IMR-90 (cell line): ENCODE results near the gene NECAB2. TPM values are rescaled to one million over a fixed set of nuclear protein-coding genes. Genes with fewer than 3 reads are reported as not detected.

ENCODE experiments used
- ATAC-seq: fragments of 200-7000 bp; cut with Tn5 transposase; 2 replicates; pipeline ENCODE4 v1.9.1; 2020; ENCODE audit warnings: low read depth, mild to moderate bottlenecking, moderate library complexity
- BruUV-seq: library from RNA; stranded (reverse); fragments of 400-500 nt; replicated peaks from 2 replicates; lab custom pipeline; 2021; lab: Mats Ljungman, UMichigan
- CTCF ChIA-PET: fragments of 300-600 bp; formaldehyde crosslinking; extraction: SDS; loops from one replicate; lab custom pipeline; 2021; ENCODE audit warnings: antibody characterized with exemption; lab: Yijun Ruan, JAX
- POLR2A ChIA-PET: fragments of 300-600 bp; sonication (Branson Sonifier 250); formaldehyde crosslinking; loops from one replicate; lab custom pipeline; 2022; ENCODE audit warnings: antibody characterized with exemption; ENCODE audit not compliant: unreplicated experiment; lab: Charles Lee
- DNase-seq: peaks from one replicate; pipeline ENCODE4 v3.0.0; 2013
- H2AFZ ChIP-seq: replicated peaks from 2 replicates; pipeline ENCODE3; 2013; ENCODE audit warnings: low read length, mild to moderate bottlenecking; ENCODE audit not compliant: poor library complexity
- H2AK5ac ChIP-seq: 2 replicates; pipeline ENCODE4 v1.6.1; 2013; ENCODE audit warnings: low read depth, low read length, inconsistent platforms
- H2AK9ac ChIP-seq: replicated peaks from 2 replicates; pipeline ENCODE3; 2013; ENCODE audit warnings: mild to moderate bottlenecking, low read depth, low read length, moderate library complexity; ENCODE audit not compliant: poor library complexity
- H2BK120ac ChIP-seq: 2 replicates; pipeline ENCODE4 v1.6.1; 2013; ENCODE audit warnings: low read depth, low read length, inconsistent platforms
- H2BK15ac ChIP-seq: 3 replicates; pipeline ENCODE4 v1.6.1; 2013; ENCODE audit warnings: low read depth, low read length, inconsistent platforms
- H2BK20ac ChIP-seq: 2 replicates; pipeline ENCODE4 v1.6.1; 2013; ENCODE audit warnings: low read depth, mild to moderate bottlenecking, inconsistent platforms, low read length, moderate library complexity
- H2BK5ac ChIP-seq: 2 replicates; pipeline ENCODE4 v1.6.1; 2013; ENCODE audit warnings: mild to moderate bottlenecking, low read depth, low read length, inconsistent platforms; ENCODE audit not compliant: poor library complexity, severe bottlenecking
- H3K14ac ChIP-seq: replicated peaks from 2 replicates; pipeline ENCODE4 v1.6.1; 2013; ENCODE audit warnings: low read depth, low read length, inconsistent platforms
- H3K18ac ChIP-seq: 2 replicates; pipeline ENCODE4 v1.6.1; 2013; ENCODE audit warnings: low read depth, low read length, control low read depth
- H3K23ac ChIP-seq: 2 replicates; pipeline ENCODE4 v1.6.1; 2013; ENCODE audit warnings: low read depth, low read length, inconsistent platforms
- H3K27ac ChIP-seq: 2 replicates; pipeline ENCODE4 v1.5.1; 2013; ENCODE audit warnings: mild to moderate bottlenecking, control low read depth, low read length; ENCODE audit not compliant: insufficient read depth
- H3K27me3 ChIP-seq: 2 replicates; pipeline ENCODE4 v1.6.1; 2013; ENCODE audit warnings: low read length; ENCODE audit not compliant: control insufficient read depth, insufficient read depth
- H3K36me3 ChIP-seq: 2 replicates; pipeline ENCODE4 v1.6.1; 2013; ENCODE audit warnings: low read length, mixed read lengths; ENCODE audit not compliant: control insufficient read depth, insufficient read depth
- H3K4ac ChIP-seq: 2 replicates; pipeline ENCODE4 v1.6.1; 2013; ENCODE audit warnings: low read depth, low read length, inconsistent platforms
- H3K4me1 ChIP-seq: 2 replicates; pipeline ENCODE4 v1.6.1; 2013; ENCODE audit warnings: low read length, mixed read lengths; ENCODE audit not compliant: control insufficient read depth, insufficient read depth
- H3K4me2 ChIP-seq: 2 replicates; pipeline ENCODE4 v1.6.1; 2013; ENCODE audit warnings: low read depth, mild to moderate bottlenecking, control low read depth, low read length, moderate library complexity
- H3K4me3 ChIP-seq: 2 replicates; pipeline ENCODE4 v1.5.1; 2013; ENCODE audit warnings: low read depth, mild to moderate bottlenecking, control low read depth, low read length, moderate library complexity; ENCODE audit not compliant: insufficient read depth
- H3K56ac ChIP-seq: 2 replicates; pipeline ENCODE4 v1.6.1; 2013; ENCODE audit warnings: low read length, inconsistent platforms; ENCODE audit not compliant: insufficient read depth; ENCODE audit errors: extremely low read depth
- H3K79me1 ChIP-seq, 2 experiments: 2 replicates each; pipeline ENCODE4 v1.6.1; 2013; ENCODE audit warnings: low read length in 2 of 2, inconsistent platforms in 1 of 2, low read depth in 1 of 2
- H3K9ac ChIP-seq: 2 replicates; pipeline ENCODE4 v1.6.1; 2013; ENCODE audit warnings: low read depth, low read length, control low read depth
- H3K9me1 ChIP-seq: 2 replicates; pipeline ENCODE4 v1.6.1; 2013; ENCODE audit warnings: low read length, inconsistent platforms; ENCODE audit not compliant: insufficient read depth
- H3K9me3 ChIP-seq: 2 replicates; pipeline ENCODE4 v1.6.1; 2013; ENCODE audit warnings: low read length; ENCODE audit not compliant: control insufficient read depth, insufficient read depth
- H4K20me1 ChIP-seq: 2 replicates; pipeline ENCODE4 v1.6.1; 2013; ENCODE audit warnings: low read length, inconsistent platforms; ENCODE audit not compliant: insufficient read depth
- H4K5ac ChIP-seq: 2 replicates; pipeline ENCODE4 v1.6.1; 2013; ENCODE audit warnings: mild to moderate bottlenecking, low read depth, low read length, control low read depth
- H4K8ac ChIP-seq, 2 experiments: 2 replicates each; pipeline ENCODE4 v1.6.1; 2013; ENCODE audit warnings: low read depth in 2 of 2, low read length in 2 of 2, control low read depth in 1 of 2, inconsistent platforms in 1 of 2
- H4K91ac ChIP-seq: 2 replicates; pipeline ENCODE4 v1.6.1; 2013; ENCODE audit warnings: low read depth, low read length, inconsistent platforms; ENCODE audit not compliant: insufficient read depth
- BHLHE40 ChIP-seq: fragments of 150-350 bp; IDR thresholded peaks from 2 replicates; pipeline ENCODE4 v1.6.1; 2016; ENCODE audit warnings: mild to moderate bottlenecking, low read depth, low read length
- CEBPB ChIP-seq: IDR thresholded peaks from 2 replicates; pipeline ENCODE4 v1.6.1; 2012; ENCODE audit warnings: low read depth, low read length, improper control_type of control experiment
- CHD1 ChIP-seq: IDR thresholded peaks from 2 replicates; pipeline ENCODE4 v1.6.1; 2012; ENCODE audit warnings: low read depth, low read length, improper control_type of control experiment
- FOS ChIP-seq: fragments of 150-350 bp; IDR thresholded peaks from 2 replicates; pipeline ENCODE4 v1.6.1; 2016; ENCODE audit warnings: low read depth, low read length
- MAFK ChIP-seq: IDR thresholded peaks from 2 replicates; pipeline ENCODE4 v1.6.1; 2012; ENCODE audit warnings: low read depth, low read length, improper control_type of control experiment
- MAZ ChIP-seq: IDR thresholded peaks from 2 replicates; pipeline ENCODE4 v1.6.1; 2012; ENCODE audit warnings: low read depth, mild to moderate bottlenecking, low read length, improper control_type of control experiment, moderate library complexity, borderline replicate concordance
- MXI1 ChIP-seq: IDR thresholded peaks from 2 replicates; pipeline ENCODE4 v1.6.1; 2012; ENCODE audit warnings: low read depth, mild to moderate bottlenecking, low read length, moderate library complexity, borderline replicate concordance
- NFE2L2 ChIP-seq: fragments of 150-350 bp; IDR thresholded peaks from 2 replicates; pipeline ENCODE4 v1.6.1; 2016; ENCODE audit warnings: low read depth, mild to moderate bottlenecking, low read length
- POLR2A ChIP-seq: IDR thresholded peaks from 2 replicates; pipeline ENCODE4 v1.6.1; 2012; ENCODE audit warnings: mild to moderate bottlenecking, low read depth, low read length
- RAD21 ChIP-seq: IDR thresholded peaks from 2 replicates; pipeline ENCODE4 v1.6.1; 2012; ENCODE audit warnings: low read length, improper control_type of control experiment
- RCOR1 ChIP-seq: IDR thresholded peaks from 2 replicates; pipeline ENCODE4 v1.6.1; 2012; ENCODE audit warnings: mild to moderate bottlenecking, low read length, improper control_type of control experiment; ENCODE audit not compliant: insufficient replicate concordance
- RFX5 ChIP-seq: IDR thresholded peaks from 2 replicates; pipeline ENCODE4 v1.8.0; 2012; ENCODE audit warnings: low read depth, mild to moderate bottlenecking, low read length, moderate library complexity
- SMC3 ChIP-seq: fragments of 150-350 bp; IDR thresholded peaks from 2 replicates; pipeline ENCODE4 v1.6.1; 2016; ENCODE audit warnings: low read depth, mild to moderate bottlenecking, antibody characterized with exemption, low read length, moderate library complexity
- USF2 ChIP-seq: fragments of 150-350 bp; IDR thresholded peaks from 2 replicates; pipeline ENCODE4 v1.6.1; 2017; ENCODE audit warnings: mild to moderate bottlenecking, antibody characterized with exemption, low read length, low read depth
- WGBS, 2 experiments: methylation state at CpG; one replicate each; pipeline versions ENCODE4 v1.1.5 to v1.1.7; 2013; ENCODE audit warnings: missing lambda C conversion rate in 2 of 2; ENCODE audit not compliant: insufficient read length in 1 of 2; ENCODE audit errors: extremely low coverage in 2 of 2; 5-methylcytosine and 5-hydroxymethylcytosine counted together
- dilution Hi-C: fragments of 300-500 bp; cut with HindIII; formaldehyde crosslinking; loops from one replicate; pipeline ENCODE4 v1.14.3; 2018; ENCODE audit warnings: low sequenced_read_pairs; ENCODE audit not compliant: unreplicated experiment
- in situ Hi-C: fragments of 300-500 bp; cut with MboI; formaldehyde crosslinking; loops from 3 replicates; pipeline ENCODE4 v1.14.3; 2019; ENCODE audit warnings: low sequenced_read_pairs, inconsistent platforms, mixed read lengths
- intact Hi-C: fragments of 100-400 bp; cut with micrococcal nuclease; formaldehyde crosslinking; loops from 2 replicates; pipeline ENCODE4 v1.10.0; 2022
- polyA plus RNA-seq, 3 experiments: library from polyadenylated mRNA; depleted of rRNA; stranded (reverse); fragments of >200 nt; gene quantifications; 2 replicates each; pipeline ENCODE4 v1.2.3, GENCODE V29; 2012; ENCODE audit warnings: low replicate concordance in 1 of 3
- total RNA-seq: library from RNA; depleted of rRNA; stranded (reverse); fragments of >200 nt; gene quantifications from 2 replicates; pipeline ENCODE4 v1.2.3, GENCODE V29; 2012
- TF ChIP-seq, protein P1 (sequence below): fragments of 150-350 bp; IDR thresholded peaks from 2 replicates; pipeline ENCODE4 v1.6.1; 2016; ENCODE audit warnings: low read depth, mild to moderate bottlenecking, low read length, moderate library complexity, borderline replicate concordance
- TF ChIP-seq, protein P2 (sequence below): conservative IDR thresholded peaks from 2 replicates; pipeline ENCODE4 v1.5.1; 2012; ENCODE audit warnings: mild to moderate bottlenecking, low read depth, low read length, improper control_type of control experiment

Gene NECAB2
- total and polyA plus RNA-seq, 2 of the 4 experiments (the other 2 are of a cell fraction): 0.27 TPM; not detected in 1

DNA sequence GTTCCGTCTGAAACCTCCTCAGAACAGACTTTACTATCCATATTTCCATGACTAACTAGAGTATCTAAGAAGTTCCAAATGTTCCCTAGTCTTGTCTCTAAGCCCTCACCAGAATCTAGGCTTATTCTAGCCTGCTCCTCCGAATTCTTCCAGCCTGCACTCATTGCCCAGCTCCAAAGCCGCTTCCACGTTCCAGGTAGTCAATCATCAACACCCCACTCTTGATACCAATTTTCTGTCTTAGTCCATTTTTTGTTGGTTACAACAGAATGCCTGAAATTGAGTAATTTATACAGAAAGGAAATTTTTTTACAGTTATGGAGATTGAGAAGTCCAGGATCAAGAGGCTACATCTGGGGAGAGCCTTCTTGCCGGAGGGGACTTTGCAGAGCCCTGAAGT lies 53.4 kb downstream of the NECAB2 start:
- H4K5ac ChIP-seq: no peak overlapping the region
- no peak overlapping the region for H3K9ac ChIP-seq
- H3K4me3 ChIP-seq: no peak overlapping the region
- no peak overlapping the region for H3K27ac ChIP-seq
- intact Hi-C loops: no loop called here
- DNase-seq (no peak), ATAC-seq (no peak)
- H3K36me3 ChIP-seq: no peaks in the 10 kb centered on the region
- dilution Hi-C loops: no loop called here
- CTCF ChIA-PET: no interaction called here
- no peaks in the 10 kb centered on the region for H4K20me1 ChIP-seq
- H3K4me2 ChIP-seq: no peak overlapping the region
- no peak overlapping the region for H3K23ac ChIP-seq
- no peak overlapping the region for H3K56ac ChIP-seq
- no peak overlapping the region for H3K14ac ChIP-seq
- no TSS peak for BruUV-seq
- no peak overlapping the region for H2BK20ac ChIP-seq
- H3K9me1 ChIP-seq: no peaks in the 10 kb centered on the region
- TF ChIP-seq MAZ (no peak), USF2 (no peak), FOS (no peak), NFE2L2 (no peak), CHD1 (no peak), RFX5 (no peak), MXI1 (no peak), CEBPB (no peak), SMC3 (no peak), BHLHE40 (no peak), RAD21 (no peak), RCOR1 (no peak), POLR2A (no peak), MAFK (no peak)
- TF ChIP-seq, protein P1, sequence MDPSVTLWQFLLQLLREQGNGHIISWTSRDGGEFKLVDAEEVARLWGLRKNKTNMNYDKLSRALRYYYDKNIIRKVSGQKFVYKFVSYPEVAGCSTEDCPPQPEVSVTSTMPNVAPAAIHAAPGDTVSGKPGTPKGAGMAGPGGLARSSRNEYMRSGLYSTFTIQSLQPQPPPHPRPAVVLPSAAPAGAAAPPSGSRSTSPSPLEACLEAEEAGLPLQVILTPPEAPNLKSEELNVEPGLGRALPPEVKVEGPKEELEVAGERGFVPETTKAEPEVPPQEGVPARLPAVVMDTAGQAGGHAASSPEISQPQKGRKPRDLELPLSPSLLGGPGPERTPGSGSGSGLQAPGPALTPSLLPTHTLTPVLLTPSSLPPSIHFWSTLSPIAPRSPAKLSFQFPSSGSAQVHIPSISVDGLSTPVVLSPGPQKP: no peak
- TF ChIP-seq, protein P2, sequence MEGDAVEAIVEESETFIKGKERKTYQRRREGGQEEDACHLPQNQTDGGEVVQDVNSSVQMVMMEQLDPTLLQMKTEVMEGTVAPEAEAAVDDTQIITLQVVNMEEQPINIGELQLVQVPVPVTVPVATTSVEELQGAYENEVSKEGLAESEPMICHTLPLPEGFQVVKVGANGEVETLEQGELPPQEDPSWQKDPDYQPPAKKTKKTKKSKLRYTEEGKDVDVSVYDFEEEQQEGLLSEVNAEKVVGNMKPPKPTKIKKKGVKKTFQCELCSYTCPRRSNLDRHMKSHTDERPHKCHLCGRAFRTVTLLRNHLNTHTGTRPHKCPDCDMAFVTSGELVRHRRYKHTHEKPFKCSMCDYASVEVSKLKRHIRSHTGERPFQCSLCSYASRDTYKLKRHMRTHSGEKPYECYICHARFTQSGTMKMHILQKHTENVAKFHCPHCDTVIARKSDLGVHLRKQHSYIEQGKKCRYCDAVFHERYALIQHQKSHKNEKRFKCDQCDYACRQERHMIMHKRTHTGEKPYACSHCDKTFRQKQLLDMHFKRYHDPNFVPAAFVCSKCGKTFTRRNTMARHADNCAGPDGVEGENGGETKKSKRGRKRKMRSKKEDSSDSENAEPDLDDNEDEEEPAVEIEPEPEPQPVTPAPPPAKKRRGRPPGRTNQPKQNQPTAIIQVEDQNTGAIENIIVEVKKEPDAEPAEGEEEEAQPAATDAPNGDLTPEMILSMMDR: no peak
- in situ Hi-C loops: no loop called here
- H3K9me3 ChIP-seq: peaks cover 13% of the 10 kb centered on the region
- WGBS, 2 experiments: 29% methylated on average over 1 of the region's 5 CpGs; no CpG with 5 or more reads in 1 of the 2 experiments
- H3K18ac ChIP-seq: no peak overlapping the region
- no peak overlapping the region for H4K91ac ChIP-seq
- H2AK9ac ChIP-seq: no peak overlapping the region
- H3K27me3 ChIP-seq: peaks cover 29% of the 10 kb centered on the region
- no peak overlapping the region for H2BK15ac ChIP-seq
- no peak overlapping the region for H2BK120ac ChIP-seq
- no peak overlapping the region for H4K8ac ChIP-seq
- no peak overlapping the region for H2BK5ac ChIP-seq
- H3K79me1 ChIP-seq: no peaks in the 10 kb centered on the region
- H3K4me1 ChIP-seq: peaks cover 7% of the 10 kb centered on the region
- no peak overlapping the region for H3K4ac ChIP-seq
- POLR2A ChIA-PET: no interaction called here
- no peak overlapping the region for H2AK5ac ChIP-seq
- H2AFZ ChIP-seq: no peak overlapping the region
